Body of pancreas (tissue), 4 donors: Measurements from ENCODE around the gene ZSCAN5B. TPM values are rescaled to one million over a fixed set of nuclear protein-coding genes. Genes with fewer than 3 reads are reported as not detected.
"Not testable (repeated sequence)": the region's sequence is repeated elsewhere in the genome, so short reads cannot be mapped to it uniquely, and the experiment has no call there.

Source experiments
- ATAC-seq: fragments of 150-250 bp; one replicate; pipeline ENCODE4 v1.9.1; 2016
- DNase-seq, 4 donors: peaks; one replicate each; pipeline ENCODE4 v3.0.0-alpha.2; 2019
- H3K27ac ChIP-seq, 4 donors: fragments of 200-600 bp; sonication (generic); 1 replicate in 3 of 4; 2 replicates in 1 of 4; pipeline versions ENCODE4 v1.5.1 to v1.6.1; 2016 to 2019; ENCODE audit warnings: mild to moderate bottlenecking in 1 of 4, mixed read lengths in 1 of 4, moderate library complexity in 1 of 4
- H3K27me3 ChIP-seq, 2 donors: fragments of 200-600 bp; sonication (generic); one replicate each; pipeline ENCODE4 v1.6.0; 2016; ENCODE audit warnings: mild to moderate bottlenecking in 1 of 2
- H3K36me3 ChIP-seq, 2 donors: fragments of 200-600 bp; sonication (generic); replicated peaks in 1 of 2; 2 replicates each; pipeline ENCODE4 v1.5.1; 2016; ENCODE audit warnings: low read depth in 2 of 2; ENCODE audit not compliant: insufficient read depth in 1 of 2
- H3K4me1 ChIP-seq: fragments of 200-600 bp; sonication (generic); one replicate; pipeline ENCODE4 v1.6.0; 2016
- H3K4me3 ChIP-seq, 2 donors: fragments of 200-600 bp; sonication (generic); 1 replicate in 1 of 2; 2 replicates in 1 of 2; pipeline ENCODE4 v1.5.1; 2016 to 2019
- H3K9me3 ChIP-seq, 3 donors: fragments of 200-600 bp; sonication (generic); 1 replicate in 2 of 3; 2 replicates in 1 of 3; pipeline ENCODE4 v1.5.1; 2016
- CTCF ChIP-seq, 7 experiments: fragments of 450-650 bp in 4 of 7; fragments of 200-600 bp in 3 of 7; sonication (generic) in 3 of 7; IDR thresholded peaks; one replicate each; pipeline ENCODE4 v1.5.1; 2016 to 2019; ENCODE audit warnings: antibody characterized with exemption in 7 of 7
- POLR2A ChIP-seq, 3 donors: fragments of 450-650 bp; IDR thresholded peaks; one replicate each; pipeline ENCODE4 v1.6.1; 2016; ENCODE audit warnings: antibody characterized with exemption in 3 of 3, mild to moderate bottlenecking in 2 of 3
- WGBS, 2 donors: methylation state at CpG; one replicate each; pipeline ENCODE4 v1.1.5; 2017; 5-methylcytosine and 5-hydroxymethylcytosine counted together
- intact Hi-C: fragments of 100-400 bp; cut with DNase I; formaldehyde crosslinking; loops from one replicate; pipeline ENCODE4 v1.15.1; 2023
- total RNA-seq, 2 donors: library from RNA; depleted of rRNA; stranded (reverse); fragments of >200 nt; gene quantifications; one replicate each; pipeline ENCODE4 v1.1.0, GENCODE V29; 2016

The ZSCAN5B gene, protein sequence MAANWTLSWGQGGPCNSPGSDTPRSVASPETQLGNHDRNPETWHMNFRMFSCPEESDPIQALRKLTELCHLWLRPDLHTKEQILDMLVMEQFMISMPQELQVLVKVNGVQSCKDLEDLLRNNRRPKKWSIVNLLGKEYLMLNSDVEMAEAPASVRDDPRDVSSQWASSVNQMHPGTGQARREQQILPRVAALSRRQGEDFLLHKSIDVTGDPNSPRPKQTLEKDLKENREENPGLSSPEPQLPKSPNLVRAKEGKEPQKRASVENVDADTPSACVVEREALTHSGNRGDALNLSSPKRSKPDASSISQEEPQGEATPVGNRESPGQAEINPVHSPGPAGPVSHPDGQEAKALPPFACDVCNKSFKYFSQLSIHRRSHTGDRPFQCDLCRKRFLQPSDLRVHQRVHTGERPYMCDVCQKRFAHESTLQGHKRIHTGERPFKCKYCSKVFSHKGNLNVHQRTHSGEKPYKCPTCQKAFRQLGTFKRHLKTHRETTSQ
- not detected for total RNA-seq

- H3K36me3 ChIP-seq, H3K27ac ChIP-seq, H3K27me3 ChIP-seq, DNase-seq, ATAC-seq, H3K4me1 ChIP-seq, H3K9me3 ChIP-seq, intact Hi-C loops, H3K4me3 ChIP-seq: not testable (repeated sequence)
- WGBS, 2 donors, result 84 to 85% methylated on average over 22 to 23 of the region's 23 CpGs
Observed at GRCh38 chr19:56197646-56198045, at the start of gene ZSCAN5B. Gene ZSCAN5B (minus strand): TSS chr19:56197783. CDS start chr19:56193052, 4,731 bp downstream.

- ATAC-seq, H3K36me3 ChIP-seq, DNase-seq, H3K27ac ChIP-seq, intact Hi-C loops, H3K27me3 ChIP-seq, H3K4me3 ChIP-seq, H3K4me1 ChIP-seq, H3K9me3 ChIP-seq: not testable (repeated sequence)
- WGBS, 2 donors, result 71 to 80% methylated on average over 4 of the region's 4 CpGs
Observed at GRCh38 chr19:56245764-56246163, 48.2 kb upstream of the ZSCAN5B start.

GRCh38 chr19:56245121-56245740 is 47.6 kb upstream of the ZSCAN5B start:
- TF ChIP-seq POLR2A (IDR thresholded peaks at IDR 0.05), result no peak
- no peak for TF ChIP-seq CTCF (IDR thresholded peaks at IDR 0.05)
- Histone ChIP-seq H3K4me3 (no peak overlapping the region), H3K9me3 (no peaks in the 10 kb centered on the region), H3K27me3 (no peaks in the 10 kb centered on the region), H3K27ac (no peak overlapping the region), H3K4me1 (no peaks in the 10 kb centered on the region), H3K36me3 (no peaks in the 10 kb centered on the region)
- DNase-seq, result no peak
- ATAC-seq, result no peak
- intact Hi-C loops, result no loop called here
- 88 to 89% methylated on average over 7 of the region's 7 CpGs for WGBS, 2 donors

GRCh38 chr19:56223481-56223880 is 25.9 kb upstream of the ZSCAN5B start:
- no peaks in the 10 kb centered on the region for H3K4me1 ChIP-seq
- H3K27me3 ChIP-seq, result no peaks in the 10 kb centered on the region
- H3K36me3 ChIP-seq, result peaks cover 0 to 4% of the 10 kb centered on the region in 2 donors
- no peaks in the 10 kb centered on the region for H3K9me3 ChIP-seq
- no peak overlapping the region for H3K27ac ChIP-seq
- WGBS, 2 donors, result 71 to 79% methylated on average over 9 of the region's 9 CpGs
- intact Hi-C loops, result no loop called here
- H3K4me3 ChIP-seq, result no peak overlapping the region
- DNase-seq, result no peak
- TF ChIP-seq POLR2A (IDR thresholded peaks at IDR 0.05), result no peak
- TF ChIP-seq CTCF (IDR thresholded peaks at IDR 0.05), result no peak
- ATAC-seq, result no peak

DNA sequence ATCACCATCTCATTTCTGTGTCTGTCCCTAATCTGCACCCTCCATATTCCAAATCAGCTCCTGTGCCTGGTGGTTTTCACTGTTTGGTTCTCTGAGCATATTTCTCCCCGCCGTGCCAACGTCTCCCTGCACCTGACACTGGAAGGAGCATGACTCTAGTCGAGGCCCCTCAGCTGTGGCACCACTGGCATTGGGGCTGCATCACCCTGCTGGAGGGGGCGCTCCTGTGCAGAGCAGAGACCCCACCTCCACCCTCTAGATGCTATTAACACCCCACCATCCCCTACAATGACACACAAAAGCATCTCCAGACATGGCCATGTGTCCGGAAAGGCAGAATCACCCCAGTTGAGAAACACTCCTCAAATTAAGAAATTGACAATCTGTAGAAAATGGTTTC is 25.3 kb upstream of the ZSCAN5B start:
- WGBS, 2 donors, result 67 to 84% methylated on average over 5 to 6 of the region's 6 CpGs
- H3K4me3 ChIP-seq, result no peak overlapping the region
- H3K4me1 ChIP-seq, result no peaks in the 10 kb centered on the region
- no peak for ATAC-seq
- H3K27me3 ChIP-seq, result no peaks in the 10 kb centered on the region
- H3K9me3 ChIP-seq, result no peaks in the 10 kb centered on the region
- H3K27ac ChIP-seq, result no peak overlapping the region
- intact Hi-C loops, result no loop called here
- TF ChIP-seq POLR2A (IDR thresholded peaks at IDR 0.05), result no peak
- TF ChIP-seq CTCF (IDR thresholded peaks at IDR 0.05), result no peak
- DNase-seq, result no peak
- peaks cover 0 to 4% of the 10 kb centered on the region in 2 donors for H3K36me3 ChIP-seq
